ENCODE results near the gene SPECC1L.

- TF ChIP-seq CTCF (IDR thresholded peaks at IDR 0.05) (no peak), POLR2A (IDR thresholded peaks at IDR 0.05) (no peak)
These were observed 44.8 kb downstream of the SPECC1L start for GRCh38 chr22:24315367-24315966.

Data from body of pancreas (tissue), 4 donors.